Measurements from ENCODE around the gene MED13.

The MED13 gene

DNA sequence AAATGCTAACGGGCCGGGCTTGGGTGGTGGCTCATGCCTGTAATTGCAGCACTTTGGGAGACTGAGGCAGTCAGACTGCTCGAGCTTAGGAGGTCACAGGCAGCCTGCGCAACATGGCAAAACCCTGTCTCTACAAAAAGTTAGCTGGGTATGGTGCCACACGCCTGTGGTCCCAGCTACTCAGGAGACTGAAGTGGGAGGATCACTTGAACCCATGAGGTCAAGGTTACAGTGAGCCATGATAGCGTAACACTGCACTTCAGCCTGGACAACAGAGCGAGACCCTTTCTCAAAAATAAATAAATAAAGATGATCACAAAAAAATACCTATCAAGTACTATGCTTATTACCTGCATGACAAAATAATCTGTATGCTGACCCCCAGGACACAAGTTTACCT lies 91.0 kb downstream of the MED13 start:
- DNase-seq (ENCODE audit: low read depth, low spot score), result no peak
- H3K4me3 ChIP-seq (ENCODE audit: low read depth, low read length), result no peak overlapping the region
- POLR2A ChIA-PET, result no interaction called here
- TF ChIP-seq, protein P1, sequence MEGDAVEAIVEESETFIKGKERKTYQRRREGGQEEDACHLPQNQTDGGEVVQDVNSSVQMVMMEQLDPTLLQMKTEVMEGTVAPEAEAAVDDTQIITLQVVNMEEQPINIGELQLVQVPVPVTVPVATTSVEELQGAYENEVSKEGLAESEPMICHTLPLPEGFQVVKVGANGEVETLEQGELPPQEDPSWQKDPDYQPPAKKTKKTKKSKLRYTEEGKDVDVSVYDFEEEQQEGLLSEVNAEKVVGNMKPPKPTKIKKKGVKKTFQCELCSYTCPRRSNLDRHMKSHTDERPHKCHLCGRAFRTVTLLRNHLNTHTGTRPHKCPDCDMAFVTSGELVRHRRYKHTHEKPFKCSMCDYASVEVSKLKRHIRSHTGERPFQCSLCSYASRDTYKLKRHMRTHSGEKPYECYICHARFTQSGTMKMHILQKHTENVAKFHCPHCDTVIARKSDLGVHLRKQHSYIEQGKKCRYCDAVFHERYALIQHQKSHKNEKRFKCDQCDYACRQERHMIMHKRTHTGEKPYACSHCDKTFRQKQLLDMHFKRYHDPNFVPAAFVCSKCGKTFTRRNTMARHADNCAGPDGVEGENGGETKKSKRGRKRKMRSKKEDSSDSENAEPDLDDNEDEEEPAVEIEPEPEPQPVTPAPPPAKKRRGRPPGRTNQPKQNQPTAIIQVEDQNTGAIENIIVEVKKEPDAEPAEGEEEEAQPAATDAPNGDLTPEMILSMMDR (IDR thresholded peaks at IDR 0.05; ENCODE audit: insufficient read depth, low read length, missing control alignments), result no peak
- CTCF ChIA-PET, result no interaction called here

GRCh38 chr17:61972311-61972710 lies 92.8 kb downstream of the MED13 start:
- ChIA-PET CTCF (no interaction called here), POLR2A (no interaction called here)
- TF ChIP-seq, protein P1 (IDR thresholded peaks at IDR 0.05; ENCODE audit: insufficient read depth, low read length, missing control alignments), result no peak
- DNase-seq (ENCODE audit: low read depth, low spot score), result no peak
- H3K4me3 ChIP-seq (ENCODE audit: low read depth, low read length), result no peak overlapping the region

- ChIA-PET POLR2A (no interaction called here), CTCF (no interaction called here)
These were observed 95.0 kb downstream of the MED13 start for GRCh38 chr17:61970030-61970429.

DNA sequence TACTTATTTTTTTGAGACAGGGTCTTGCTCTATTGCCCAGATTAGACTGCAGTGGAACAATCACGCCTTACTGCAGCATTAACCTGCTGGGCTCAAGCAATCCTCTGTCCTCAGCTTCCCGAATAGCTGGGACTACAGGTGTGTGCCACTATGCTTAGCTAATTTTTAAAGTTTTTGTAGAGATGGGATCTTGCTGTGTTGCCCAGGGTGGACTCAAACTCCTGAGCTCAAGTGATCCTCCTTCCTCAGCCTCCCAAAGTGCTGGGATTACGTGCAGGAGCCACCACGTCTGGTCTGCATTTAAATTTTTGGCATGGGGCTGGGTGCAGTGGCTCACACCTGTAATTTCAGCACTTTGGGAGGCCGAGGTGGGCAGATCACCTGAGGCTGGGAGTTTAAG lies 96.3 kb downstream of the MED13 start:
- CTCF ChIA-PET, result no interaction called here
- no peak overlapping the region for H3K4me3 ChIP-seq (ENCODE audit: low read depth, low read length)
- POLR2A ChIA-PET, result no interaction called here
- TF ChIP-seq, protein P1 (IDR thresholded peaks at IDR 0.05; ENCODE audit: insufficient read depth, low read length, missing control alignments), result no peak
- DNase-seq (ENCODE audit: low read depth, low spot score), result no peak

More at GRCh38 chr17:61970030-61970429, 95.0 kb downstream of the MED13 start:
- no peak overlapping the region for H3K4me3 ChIP-seq (ENCODE audit: low read depth, low read length)
- DNase-seq (ENCODE audit: low read depth, low spot score), result no peak
- TF ChIP-seq, protein P1 (IDR thresholded peaks at IDR 0.05; ENCODE audit: insufficient read depth, low read length, missing control alignments), result no peak

GRCh38 chr17:61967729-61968128 lies 97.3 kb downstream of the MED13 start:
- ChIA-PET CTCF (interaction anchor here (0.9 to 1.1 kb wide), 2 partner anchors 15 to 99 kb away, joined by 3 read pairs; no protein-coding TSS in a partner anchor), POLR2A (no interaction called here)
- TF ChIP-seq, protein P1 (IDR thresholded peaks at IDR 0.05; ENCODE audit: insufficient read depth, low read length, missing control alignments), result no peak
- no peak overlapping the region for H3K4me3 ChIP-seq (ENCODE audit: low read depth, low read length)
- DNase-seq (ENCODE audit: low read depth, low spot score), result no peak

DNA sequence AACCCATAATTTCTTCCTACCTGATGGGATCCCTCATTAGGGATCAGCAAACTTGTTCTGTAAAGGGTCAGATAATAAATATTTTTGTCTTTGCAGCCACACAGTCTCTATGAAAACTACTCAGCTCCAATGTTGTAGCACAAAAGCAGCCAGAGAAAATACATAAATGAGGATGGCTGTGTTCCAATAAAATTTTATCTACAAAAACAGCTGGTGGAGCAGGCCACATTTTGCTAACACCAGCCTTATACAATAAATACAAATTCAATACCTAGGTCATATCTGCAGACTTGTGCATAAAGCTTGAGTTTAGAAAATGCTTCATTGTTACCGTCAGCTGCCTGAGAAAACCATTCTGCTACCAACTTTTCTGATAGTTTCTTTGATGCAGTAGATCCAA lies 98.9 kb downstream of the MED13 start:
- TF ChIP-seq, protein P1 (IDR thresholded peaks at IDR 0.05; ENCODE audit: insufficient read depth, low read length, missing control alignments), result no peak
- CTCF ChIA-PET, result interaction anchor here (0.7 to 1.4 kb wide), 3 partner anchors 17 to 144 kb away, joined by 3 to 4 read pairs (median 3); no protein-coding TSS in a partner anchor
- no peak overlapping the region for H3K4me3 ChIP-seq (ENCODE audit: low read depth, low read length)
- POLR2A ChIA-PET, result no interaction called here
- no peak for DNase-seq (ENCODE audit: low read depth, low spot score)
